ENCODE data around the gene NAA38.

DNA sequence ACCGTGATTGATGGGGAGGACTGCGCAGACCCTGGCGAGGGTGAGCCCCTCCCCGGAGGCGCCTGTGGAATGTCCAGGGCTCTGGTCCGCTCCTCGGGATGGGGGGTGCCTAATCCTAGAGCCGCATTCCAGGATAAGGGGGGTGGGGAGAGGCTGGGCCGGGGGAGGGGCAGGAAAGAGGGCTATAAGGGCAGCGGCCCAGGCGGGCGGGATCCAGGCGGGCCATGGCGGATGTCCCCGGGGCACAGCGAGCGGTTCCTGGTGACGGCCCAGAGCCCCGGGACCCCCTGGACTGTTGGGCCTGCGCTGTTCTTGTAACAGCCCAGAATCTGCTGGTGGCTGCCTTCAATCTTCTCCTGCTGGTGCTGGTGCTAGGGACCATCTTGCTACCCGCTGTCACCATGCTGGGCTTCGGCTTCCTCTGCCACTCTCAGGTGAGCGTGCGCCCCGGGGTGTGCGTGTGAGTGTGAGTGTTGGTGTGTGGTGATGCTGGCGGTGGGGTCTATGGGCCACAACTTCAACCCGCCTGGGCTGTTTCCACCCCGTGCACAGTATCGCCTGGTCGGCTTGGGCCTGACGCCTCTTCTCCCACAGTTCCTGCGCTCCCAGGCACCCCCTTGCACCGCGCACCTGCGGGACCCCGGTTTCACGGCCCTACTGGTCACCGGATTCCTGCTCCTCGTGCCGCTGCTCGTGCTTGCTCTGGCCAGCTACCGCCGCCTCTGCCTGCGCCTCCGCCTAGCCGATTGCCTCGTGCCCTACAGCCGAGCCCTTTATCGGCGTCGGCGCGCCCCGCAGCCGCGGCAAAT lies 2.3 kb downstream of the NAA38 start, which contains the start of gene TMEM88:
- TF ChIP-seq CTCF (IDR thresholded peaks at IDR 0.05 in 2 of 3, conservative IDR thresholded peaks at IDR 0.05 in 1 of 3; ENCODE audit: borderline replicate concordance in 1 of 3, insufficient read depth in 1 of 3, low read depth in 2 of 3, low read length in 2 of 3) (no peak), POLR2A (IDR thresholded peaks at IDR 0.05; ENCODE audit: borderline replicate concordance, extremely low read depth, insufficient read depth, insufficient read length) (no peak), MAX (IDR thresholded peaks at IDR 0.05) (no peak), SP1 (IDR thresholded peaks at IDR 0.05; ENCODE audit: low read depth) (no peak)
- TF ChIP-seq, protein P1, sequence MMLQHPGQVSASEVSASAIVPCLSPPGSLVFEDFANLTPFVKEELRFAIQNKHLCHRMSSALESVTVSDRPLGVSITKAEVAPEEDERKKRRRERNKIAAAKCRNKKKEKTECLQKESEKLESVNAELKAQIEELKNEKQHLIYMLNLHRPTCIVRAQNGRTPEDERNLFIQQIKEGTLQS (IDR thresholded peaks at IDR 0.05), result no peak

Measured in HCT116 (cell line).